Measurements from ENCODE around the gene SLCO1B1. TPM values are rescaled to one million over a fixed set of nuclear protein-coding genes. Genes with fewer than 3 reads are reported as not detected.

SLCO1B1 gene
- total and polyA plus RNA-seq, 2 donors (not counting 3 experiments of a cell fraction or from before 2014, with no cell fraction given) = not detected

GRCh38 chr12:21117995-21118394 is 13.0 kb upstream of the SLCO1B1 start:
- Histone ChIP-seq H3K4me3 (replicated peaks in 1 of 3; ENCODE audit: insufficient read depth in 1 of 3, low read depth in 1 of 3, low read length in 3 of 3) (no peak overlapping the region), H3K27me3 (ENCODE audit: control insufficient read depth in 2 of 2, insufficient read depth in 2 of 2, low read length in 2 of 2) (no peaks in the 10 kb centered on the region), H2AFZ (ENCODE audit: low read depth, low read length) (no peak overlapping the region), H3K4me1 (ENCODE audit: control insufficient read depth, extremely low read depth, insufficient read depth, low read length) (no peaks in the 10 kb centered on the region), H3K4me2 (ENCODE audit: insufficient read depth, low read length) (no peak overlapping the region), H3K9ac (replicated peaks; ENCODE audit: extremely low read depth, insufficient read depth, low read length) (no peak overlapping the region), H4K20me1 (replicated peaks; ENCODE audit: control insufficient read depth, extremely low read depth, insufficient read depth, low read length) (no peaks in the 10 kb centered on the region), H3K27ac (ENCODE audit: insufficient read depth, low read depth, low read length) (no peak overlapping the region), H3K9me3 (replicated peaks; ENCODE audit: control insufficient read depth, insufficient read depth, low read length) (no peaks in the 10 kb centered on the region), H3K36me3 (ENCODE audit: control insufficient read depth in 2 of 2, extremely low read depth in 1 of 2, insufficient read depth in 2 of 2, low read length in 2 of 2) (no peaks in the 10 kb centered on the region), H3K79me2 (ENCODE audit: control insufficient read depth, insufficient read depth, low read length) (no peaks in the 10 kb centered on the region), H3K9me1 (replicated peaks; ENCODE audit: control insufficient read depth, extremely low read depth, insufficient read depth, low read length) (no peaks in the 10 kb centered on the region)
- no peak for TF ChIP-seq EZH2 (IDR thresholded peaks at IDR 0.05; ENCODE audit: borderline replicate concordance, low read depth, low read length, severe bottlenecking)
- TF ChIP-seq CTCF (IDR thresholded peaks at IDR 0.05; ENCODE audit: extremely low read depth in 1 of 2, insufficient read depth in 1 of 2, low read depth in 1 of 2, low read length in 2 of 2) = no peak
- no peak for TF ChIP-seq POLR2A (IDR thresholded peaks at IDR 0.05; ENCODE audit: low read depth, low read length)
- TF ChIP-seq JUN (IDR thresholded peaks at IDR 0.05; ENCODE audit: borderline replicate concordance, insufficient read depth, insufficient read length, low read depth) = no peak
- TF ChIP-seq MAX (IDR thresholded peaks at IDR 0.05; ENCODE audit: insufficient read depth, insufficient read length) = no peak
- no peak for TF ChIP-seq GATA2 (IDR thresholded peaks at IDR 0.05; ENCODE audit: insufficient read depth, insufficient read length, low read depth, low read length)
- TF ChIP-seq MYC (IDR thresholded peaks at IDR 0.05; ENCODE audit: low read depth, low read length) = no peak
- intact Hi-C loops (cut with micrococcal nuclease) = no loop called here
- ChIA-PET POLR2A (no interaction called here), CTCF (no interaction called here)
- BruUV-seq (replicated peaks) = no TSS peak
- DNase-seq (ENCODE audit: low read depth, low spot score) (no peak), FAIRE-seq (no peak)
- dilution Hi-C loops (cut with MboI; ENCODE audit: extremely low pct_ligation_motif_present, low sequenced_read_pairs) = no loop called here
